ENCODE measurements around the gene ADAM23.

ADAM23 gene

GRCh38 chr2:206520450-206520849 is 77.1 kb downstream of the ADAM23 start:
- Histone ChIP-seq H3K9me3 (ENCODE audit: insufficient read depth, low read length, severe bottlenecking) (no peaks in the 10 kb centered on the region), H3K27me3 (ENCODE audit: insufficient read depth, low read length, poor library complexity) (no peaks in the 10 kb centered on the region), H3K4me1 (ENCODE audit: insufficient read depth, low read length) (no peaks in the 10 kb centered on the region), H3K79me2 (ENCODE audit: insufficient read depth, low read length) (no peaks in the 10 kb centered on the region), H3K27ac (ENCODE audit: low read length) (no peak overlapping the region), H3K36me3 (ENCODE audit: insufficient read depth, low read length) (no peaks in the 10 kb centered on the region), H3K4me3 (ENCODE audit: low read depth in 1 of 2, low read length in 2 of 2) (no peak overlapping the region), H3K9ac (ENCODE audit: low read depth, low read length) (no peak overlapping the region), H3K4me2 (ENCODE audit: insufficient read depth, low read length) (no peak overlapping the region), H2AFZ (ENCODE audit: low read depth, low read length) (no peak overlapping the region), H4K20me1 (ENCODE audit: insufficient read depth, low read length) (no peaks in the 10 kb centered on the region)
- ATAC-seq (ENCODE audit: insufficient read depth, low read depth) (no peak), DNase-seq (no peak)
- TF ChIP-seq EZH2 (IDR thresholded peaks at IDR 0.05; ENCODE audit: borderline replicate concordance, low read depth, low read length, severe bottlenecking), result no peak
- TF ChIP-seq CTCF (IDR thresholded peaks at IDR 0.05; ENCODE audit: borderline replicate concordance, extremely low read depth, low read length, poor library complexity, severe bottlenecking), result no peak

- no peak overlapping the region for H3K27ac ChIP-seq (ENCODE audit: low read length)
- DNase-seq (no peak), ATAC-seq (ENCODE audit: insufficient read depth, low read depth) (no peak)
- H3K4me2 ChIP-seq (ENCODE audit: insufficient read depth, low read length), result no peak overlapping the region
- H3K9me3 ChIP-seq (ENCODE audit: insufficient read depth, low read length, severe bottlenecking), result no peaks in the 10 kb centered on the region
- H3K27me3 ChIP-seq (ENCODE audit: insufficient read depth, low read length, poor library complexity), result no peaks in the 10 kb centered on the region
- no peaks in the 10 kb centered on the region for H4K20me1 ChIP-seq (ENCODE audit: insufficient read depth, low read length)
- H3K36me3 ChIP-seq (ENCODE audit: insufficient read depth, low read length), result no peaks in the 10 kb centered on the region
- no peaks in the 10 kb centered on the region for H3K4me1 ChIP-seq (ENCODE audit: insufficient read depth, low read length)
- H3K4me3 ChIP-seq (ENCODE audit: low read depth in 1 of 2, low read length in 2 of 2), result no peak overlapping the region
- H3K79me2 ChIP-seq (ENCODE audit: insufficient read depth, low read length), result no peaks in the 10 kb centered on the region
- TF ChIP-seq CTCF (IDR thresholded peaks at IDR 0.05; ENCODE audit: borderline replicate concordance, extremely low read depth, low read length, poor library complexity, severe bottlenecking) (no peak), EZH2 (IDR thresholded peaks at IDR 0.05; ENCODE audit: borderline replicate concordance, low read depth, low read length, severe bottlenecking) (no peak)
- no peak overlapping the region for H3K9ac ChIP-seq (ENCODE audit: low read depth, low read length)
- no peak overlapping the region for H2AFZ ChIP-seq (ENCODE audit: low read depth, low read length)
Observed at GRCh38 chr2:206521115-206521514, 77.8 kb downstream of the ADAM23 start.

GRCh38 chr2:206521612-206522011 is 78.3 kb downstream of the ADAM23 start:
- H2AFZ ChIP-seq (ENCODE audit: low read depth, low read length), result no peak overlapping the region
- no peaks in the 10 kb centered on the region for H3K27me3 ChIP-seq (ENCODE audit: insufficient read depth, low read length, poor library complexity)
- ATAC-seq (ENCODE audit: insufficient read depth, low read depth) (no peak), DNase-seq (no peak)
- no peaks in the 10 kb centered on the region for H3K9me3 ChIP-seq (ENCODE audit: insufficient read depth, low read length, severe bottlenecking)
- no peak overlapping the region for H3K4me3 ChIP-seq (ENCODE audit: low read depth in 1 of 2, low read length in 2 of 2)
- H3K36me3 ChIP-seq (ENCODE audit: insufficient read depth, low read length), result no peaks in the 10 kb centered on the region
- H4K20me1 ChIP-seq (ENCODE audit: insufficient read depth, low read length), result no peaks in the 10 kb centered on the region
- H3K27ac ChIP-seq (ENCODE audit: low read length), result no peak overlapping the region
- no peaks in the 10 kb centered on the region for H3K79me2 ChIP-seq (ENCODE audit: insufficient read depth, low read length)
- no peak overlapping the region for H3K4me2 ChIP-seq (ENCODE audit: insufficient read depth, low read length)
- H3K9ac ChIP-seq (ENCODE audit: low read depth, low read length), result no peak overlapping the region
- H3K4me1 ChIP-seq (ENCODE audit: insufficient read depth, low read length), result no peaks in the 10 kb centered on the region
- TF ChIP-seq CTCF (IDR thresholded peaks at IDR 0.05; ENCODE audit: borderline replicate concordance, extremely low read depth, low read length, poor library complexity, severe bottlenecking), result no peak

GRCh38 chr2:206526416-206526815 is 83.1 kb downstream of the ADAM23 start:
- no peaks in the 10 kb centered on the region for H3K79me2 ChIP-seq (ENCODE audit: insufficient read depth, low read length)
- H3K9ac ChIP-seq (ENCODE audit: low read depth, low read length), result no peak overlapping the region
- H3K27me3 ChIP-seq (ENCODE audit: insufficient read depth, low read length, poor library complexity), result no peaks in the 10 kb centered on the region
- ATAC-seq (ENCODE audit: insufficient read depth, low read depth) (no peak), DNase-seq (no peak)
- no peaks in the 10 kb centered on the region for H4K20me1 ChIP-seq (ENCODE audit: insufficient read depth, low read length)
- H3K4me1 ChIP-seq (ENCODE audit: insufficient read depth, low read length), result no peaks in the 10 kb centered on the region
- H3K9me3 ChIP-seq (ENCODE audit: insufficient read depth, low read length, severe bottlenecking), result no peaks in the 10 kb centered on the region
- H3K36me3 ChIP-seq (ENCODE audit: insufficient read depth, low read length), result no peaks in the 10 kb centered on the region
- H3K4me2 ChIP-seq (ENCODE audit: insufficient read depth, low read length), result no peak overlapping the region
- H3K27ac ChIP-seq (ENCODE audit: low read length), result no peak overlapping the region
- H3K4me3 ChIP-seq (ENCODE audit: low read depth in 1 of 2, low read length in 2 of 2), result no peak overlapping the region
- no peak for TF ChIP-seq EZH2 (IDR thresholded peaks at IDR 0.05; ENCODE audit: borderline replicate concordance, low read depth, low read length, severe bottlenecking)
- no peak for TF ChIP-seq CTCF (IDR thresholded peaks at IDR 0.05; ENCODE audit: borderline replicate concordance, extremely low read depth, low read length, poor library complexity, severe bottlenecking)
- no peak overlapping the region for H2AFZ ChIP-seq (ENCODE audit: low read depth, low read length)

All from DND-41 (cell line).